ENCODE data around the gene COL4A1.

The COL4A1 gene

GRCh38 chr13:110106726-110107125 is 200.2 kb downstream of the COL4A1 start:
- TF ChIP-seq FOXM1 (IDR thresholded peaks at IDR 0.05; ENCODE audit: borderline replicate concordance): no peak
- ChIA-PET POLR2A (no interaction called here), CTCF (no interaction called here)
- no peak for DNase-seq (ENCODE audit: extremely low spot score)

DNA sequence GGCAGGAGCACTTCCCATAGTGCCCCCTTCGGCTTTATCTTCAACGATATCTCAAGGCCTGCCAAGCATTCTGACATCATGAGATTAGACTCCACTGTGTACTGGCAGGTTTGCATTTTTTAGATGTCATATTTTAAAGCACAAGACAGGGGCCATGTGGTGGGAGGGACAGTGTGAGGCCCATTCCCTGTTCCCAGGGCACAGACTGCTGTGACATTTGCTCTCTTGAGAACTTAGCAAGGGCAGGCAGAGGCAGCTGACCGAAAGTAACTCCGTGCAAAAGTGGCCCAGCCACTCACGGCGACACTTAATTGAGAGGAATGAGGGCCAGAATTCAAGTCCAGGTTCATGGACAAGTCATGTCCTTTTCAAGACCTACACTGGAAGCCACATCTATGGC is 201.8 kb downstream of the COL4A1 start:
- no peak for TF ChIP-seq SP1 (IDR thresholded peaks at IDR 0.05)
- TF ChIP-seq LEF1 (IDR thresholded peaks at IDR 0.05; ENCODE audit: borderline replicate concordance): no peak
- no peak for TF ChIP-seq FOXM1 (IDR thresholded peaks at IDR 0.05; ENCODE audit: borderline replicate concordance)
- TF ChIP-seq SUZ12 (IDR thresholded peaks at IDR 0.05): no peak
- no peak for TF ChIP-seq HDGF (IDR thresholded peaks at IDR 0.05; ENCODE audit: borderline replicate concordance)
- TF ChIP-seq CTBP1 (IDR thresholded peaks at IDR 0.05; ENCODE audit: borderline replicate concordance): no peak
- no peak for TF ChIP-seq TARDBP (IDR thresholded peaks at IDR 0.05)
- TF ChIP-seq ZNF384 (IDR thresholded peaks at IDR 0.05): no peak
- no peak for TF ChIP-seq BHLHE40 (IDR thresholded peaks at IDR 0.05; ENCODE audit: borderline replicate concordance)
- TF ChIP-seq FOXK2 (IDR thresholded peaks at IDR 0.05): no peak
- ChIA-PET POLR2A (no interaction called here), CTCF (no interaction called here)
- DNase-seq (ENCODE audit: extremely low spot score): no peak

- ChIA-PET POLR2A (no interaction called here), CTCF (no interaction called here)
- no peak for DNase-seq (ENCODE audit: extremely low spot score)
- TF ChIP-seq TARDBP (IDR thresholded peaks at IDR 0.05): no peak
- TF ChIP-seq L3MBTL2 (conservative IDR thresholded peaks at IDR 0.05): no peak
- TF ChIP-seq NFRKB (IDR thresholded peaks at IDR 0.05): no peak
- no peak for TF ChIP-seq CTBP1 (IDR thresholded peaks at IDR 0.05; ENCODE audit: borderline replicate concordance)
- no peak for TF ChIP-seq ZNF384 (IDR thresholded peaks at IDR 0.05)
Measured at GRCh38 chr13:110103534-110103933, 203.4 kb downstream of the COL4A1 start.

GRCh38 chr13:110103026-110103425 is 203.9 kb downstream of the COL4A1 start:
- ChIA-PET CTCF (no interaction called here), POLR2A (no interaction called here)
- TF ChIP-seq L3MBTL2 (conservative IDR thresholded peaks at IDR 0.05) (no peak), FOXA1 (IDR thresholded peaks at IDR 0.05) (no peak), ZNF384 (IDR thresholded peaks at IDR 0.05) (no peak), BHLHE40 (IDR thresholded peaks at IDR 0.05; ENCODE audit: borderline replicate concordance) (no peak), ARNT (IDR thresholded peaks at IDR 0.05) (no peak), TARDBP (IDR thresholded peaks at IDR 0.05) (no peak), SUZ12 (IDR thresholded peaks at IDR 0.05) (no peak), LEF1 (IDR thresholded peaks at IDR 0.05; ENCODE audit: borderline replicate concordance) (no peak), SP1 (IDR thresholded peaks at IDR 0.05) (no peak), HDGF (IDR thresholded peaks at IDR 0.05; ENCODE audit: borderline replicate concordance) (no peak), CTBP1 (IDR thresholded peaks at IDR 0.05; ENCODE audit: borderline replicate concordance) (no peak), ELF4 (IDR thresholded peaks at IDR 0.05) (no peak), NFRKB (IDR thresholded peaks at IDR 0.05) (no peak)
- no peak for DNase-seq (ENCODE audit: extremely low spot score)

DNA sequence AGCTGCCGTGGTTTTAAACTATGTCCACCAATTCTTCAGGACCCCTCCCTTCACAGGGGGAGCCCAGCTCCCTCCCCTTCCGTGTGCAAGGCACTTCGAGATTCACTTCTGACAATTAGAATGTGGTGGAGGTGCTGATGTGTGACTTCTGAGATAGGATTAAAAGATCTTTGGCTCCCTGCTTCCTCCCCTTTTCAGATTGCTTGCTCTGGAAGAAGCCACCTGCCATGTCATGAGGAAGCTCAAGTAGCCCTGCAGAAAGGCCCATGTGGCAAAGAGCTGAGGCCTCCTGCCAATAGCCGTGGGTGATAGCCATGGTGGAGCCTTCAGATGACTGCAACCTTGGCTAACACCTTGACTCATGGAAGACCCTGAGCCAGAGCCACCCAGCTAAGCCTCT is 204.9 kb downstream of the COL4A1 start:
- DNase-seq (ENCODE audit: extremely low spot score): no peak
- TF ChIP-seq FOXK2 (IDR thresholded peaks at IDR 0.05) (no peak), ELF4 (IDR thresholded peaks at IDR 0.05) (no peak)
- TF ChIP-seq, protein P1, sequence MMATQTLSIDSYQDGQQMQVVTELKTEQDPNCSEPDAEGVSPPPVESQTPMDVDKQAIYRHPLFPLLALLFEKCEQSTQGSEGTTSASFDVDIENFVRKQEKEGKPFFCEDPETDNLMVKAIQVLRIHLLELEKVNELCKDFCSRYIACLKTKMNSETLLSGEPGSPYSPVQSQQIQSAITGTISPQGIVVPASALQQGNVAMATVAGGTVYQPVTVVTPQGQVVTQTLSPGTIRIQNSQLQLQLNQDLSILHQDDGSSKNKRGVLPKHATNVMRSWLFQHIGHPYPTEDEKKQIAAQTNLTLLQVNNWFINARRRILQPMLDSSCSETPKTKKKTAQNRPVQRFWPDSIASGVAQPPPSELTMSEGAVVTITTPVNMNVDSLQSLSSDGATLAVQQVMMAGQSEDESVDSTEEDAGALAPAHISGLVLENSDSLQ (IDR thresholded peaks at IDR 0.05): no peak
- ChIA-PET POLR2A (no interaction called here), CTCF (no interaction called here)

- no peak for DNase-seq (ENCODE audit: extremely low spot score)
- TF ChIP-seq ELF4 (IDR thresholded peaks at IDR 0.05) (no peak), FOXK2 (IDR thresholded peaks at IDR 0.05) (no peak), LEF1 (IDR thresholded peaks at IDR 0.05; ENCODE audit: borderline replicate concordance) (no peak), L3MBTL2 (conservative IDR thresholded peaks at IDR 0.05) (no peak), FOXA1 (IDR thresholded peaks at IDR 0.05) (no peak), SUZ12 (IDR thresholded peaks at IDR 0.05) (no peak), HDGF (IDR thresholded peaks at IDR 0.05; ENCODE audit: borderline replicate concordance) (no peak)
- TF ChIP-seq, protein P1 (IDR thresholded peaks at IDR 0.05): no peak
- ChIA-PET POLR2A (no interaction called here), CTCF (no interaction called here)
Measured at GRCh38 chr13:110099922-110100321, 207.0 kb downstream of the COL4A1 start.

Data from HEK293T (cell line).